Psoas muscle (tissue), 8 donors: ENCODE results near the gene ECPAS. TPM values are rescaled to one million over a fixed set of nuclear protein-coding genes. Genes with fewer than 3 reads are reported as not detected.
A peak's percentile ranks its signal among the peaks of the same experiment; 100 is the strongest.

Source experiments
- ATAC-seq, 4 donors: fragments of 200-7000 bp; cut with Tn5 transposase; one replicate each; pipeline ENCODE4 v1.9.1; 2020; ENCODE audit warnings: moderate library complexity in 3 of 4, mild to moderate bottlenecking in 2 of 4
- DNase-seq, 2 donors: peaks; one replicate each; pipeline ENCODE4 v3.0.0-alpha.2; 2020
- H3K27ac ChIP-seq: fragments of 200-600 bp; one replicate; pipeline ENCODE4 v1.8.0; 2022
- H3K27me3 ChIP-seq, 3 donors: fragments of 200-600 bp in 1 of 3; one replicate each; pipeline versions ENCODE4 v1.6.1 to v1.8.0; 2013 to 2022; ENCODE audit warnings: low read length in 2 of 3, mild to moderate bottlenecking in 2 of 3, moderate library complexity in 1 of 3; ENCODE audit not compliant: insufficient read depth in 3 of 3
- H3K36me3 ChIP-seq, 2 donors: fragments of 200-600 bp in 1 of 2; one replicate each; pipeline versions ENCODE4 v1.6.1 to v1.8.0; 2013 to 2022; ENCODE audit warnings: low read depth in 1 of 2, mild to moderate bottlenecking in 1 of 2, moderate library complexity in 1 of 2; ENCODE audit not compliant: insufficient read depth in 1 of 2
- H3K4me1 ChIP-seq: fragments of 200-600 bp; one replicate; pipeline ENCODE4 v1.8.0; 2022
- H3K4me3 ChIP-seq: fragments of 200-600 bp; one replicate; pipeline ENCODE4 v1.8.0; 2022; ENCODE audit warnings: mild to moderate bottlenecking
- H3K9me3 ChIP-seq: fragments of 200-600 bp; one replicate; pipeline ENCODE4 v1.8.0; 2022
- WGBS, 3 donors: extraction: QIAGEN DNeasy Blood & Tissue Kit; methylation state at CpG; one replicate each; pipeline versions ENCODE4 v1.1.6 to v1.1.7; 2013; 5-methylcytosine and 5-hydroxymethylcytosine counted together
- intact Hi-C, 2 donors: fragments of 100-400 bp; cut with DNase I; formaldehyde crosslinking; loops; one replicate each; pipeline versions ENCODE4 v1.11.0 to v1.14.2; 2022
- polyA plus RNA-seq, 3 donors: library from polyadenylated mRNA; stranded (reverse); fragments of 200-250 nt; gene quantifications; one replicate each; pipeline ENCODE4 v1.2.3, GENCODE V29; 2013
- total RNA-seq, 4 donors: library from RNA; stranded (reverse); fragmentation: NEBNext Ultra II Directional in 2 of 4; extraction: Animal tissue kit (Norgen Biotek cat#: 25700) in 2 of 4; gene quantifications; one replicate each; pipeline versions ENCODE4 v1.2.1 to v1.2.4, GENCODE V29; 2021 to 2023
- TF ChIP-seq, protein P1 (sequence below): fragments of 200-600 bp; IDR thresholded peaks from one replicate; pipeline ENCODE4 v1.8.0; 2022; ENCODE audit warnings: antibody characterized with exemption
- donor health status: healthy with polysubstance abuse.
- donor health status: DM: no; HTN: no; CAD: no; lungs with moderate emphysema.
- donor health status: Bipolar disorder and iron deficiency.
- donor health status: healthy.
- donor health status: DM: yes; HTN: yes; CAD: no.
- donor health status: DM: no; HTN: no; CAD: no.
- donor health status: DM: no; HTN: no; CAD: no.
- donor health status: DM: yes; HTN: yes; CAD: no.

The ECPAS gene
- total and polyA plus RNA-seq, 7 donors: 95.9 to 456 (median 307) TPM

DNA sequence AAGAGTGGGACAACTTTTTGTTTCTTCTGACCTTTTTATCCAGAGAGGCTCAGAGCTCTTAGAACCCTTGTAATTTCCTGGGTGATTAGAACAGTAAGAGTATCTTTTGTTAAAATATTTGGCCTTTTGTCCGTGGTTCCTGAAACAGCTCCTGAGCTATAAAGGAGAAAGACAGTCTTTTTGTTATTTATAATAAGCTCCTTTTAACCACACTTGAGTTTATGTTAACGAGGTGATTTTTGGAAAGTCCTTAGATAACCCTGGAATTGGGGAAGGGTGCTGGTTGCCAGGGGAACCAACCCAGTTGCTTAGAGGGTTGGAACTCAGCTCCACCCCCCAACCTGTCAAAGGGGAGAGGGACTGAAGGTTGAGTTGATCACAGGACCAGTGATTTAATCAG, 45.6 kb upstream of the ECPAS start:
- Histone ChIP-seq H3K9me3 (no peaks in the 10 kb centered on the region), H3K4me1 (no peaks in the 10 kb centered on the region), H3K36me3 (no peaks in the 10 kb centered on the region), H3K27me3 (peaks cover 0 to 24% (median 0%) of the 10 kb centered on the region in 3 donors), H3K27ac (no peak overlapping the region), H3K4me3 (no peak overlapping the region)
- ATAC-seq (no peak), DNase-seq (no peak)
- TF ChIP-seq, protein P1, sequence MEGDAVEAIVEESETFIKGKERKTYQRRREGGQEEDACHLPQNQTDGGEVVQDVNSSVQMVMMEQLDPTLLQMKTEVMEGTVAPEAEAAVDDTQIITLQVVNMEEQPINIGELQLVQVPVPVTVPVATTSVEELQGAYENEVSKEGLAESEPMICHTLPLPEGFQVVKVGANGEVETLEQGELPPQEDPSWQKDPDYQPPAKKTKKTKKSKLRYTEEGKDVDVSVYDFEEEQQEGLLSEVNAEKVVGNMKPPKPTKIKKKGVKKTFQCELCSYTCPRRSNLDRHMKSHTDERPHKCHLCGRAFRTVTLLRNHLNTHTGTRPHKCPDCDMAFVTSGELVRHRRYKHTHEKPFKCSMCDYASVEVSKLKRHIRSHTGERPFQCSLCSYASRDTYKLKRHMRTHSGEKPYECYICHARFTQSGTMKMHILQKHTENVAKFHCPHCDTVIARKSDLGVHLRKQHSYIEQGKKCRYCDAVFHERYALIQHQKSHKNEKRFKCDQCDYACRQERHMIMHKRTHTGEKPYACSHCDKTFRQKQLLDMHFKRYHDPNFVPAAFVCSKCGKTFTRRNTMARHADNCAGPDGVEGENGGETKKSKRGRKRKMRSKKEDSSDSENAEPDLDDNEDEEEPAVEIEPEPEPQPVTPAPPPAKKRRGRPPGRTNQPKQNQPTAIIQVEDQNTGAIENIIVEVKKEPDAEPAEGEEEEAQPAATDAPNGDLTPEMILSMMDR: no peak
- WGBS, 3 donors: 27 to 30% (median 30%) methylated on average over 2 of the region's 2 CpGs
- intact Hi-C loops: no loop called here

DNA sequence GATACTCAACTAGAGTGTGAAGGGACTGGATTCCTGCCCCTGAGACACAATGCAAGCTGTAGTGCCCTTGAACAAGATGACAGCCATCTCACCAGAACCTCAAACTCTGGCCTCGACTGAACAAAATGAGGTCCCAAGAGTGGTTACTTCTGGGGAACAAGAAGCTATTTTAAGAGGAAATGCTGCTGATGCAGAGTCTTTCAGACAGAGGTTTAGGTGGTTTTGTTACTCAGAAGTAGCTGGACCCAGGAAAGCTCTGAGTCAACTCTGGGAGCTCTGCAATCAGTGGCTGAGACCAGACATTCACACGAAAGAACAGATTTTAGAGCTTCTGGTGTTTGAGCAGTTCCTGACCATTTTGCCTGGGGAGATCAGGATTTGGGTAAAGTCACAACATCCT, 43.2 kb upstream of the ECPAS start:
- 89 to 97% (median 90%) methylated on average over 2 of the region's 2 CpGs for WGBS, 3 donors
- H3K27ac ChIP-seq: no peak overlapping the region
- TF ChIP-seq, protein P1: no peak
- DNase-seq: no peak
- H3K4me3 ChIP-seq: no peak overlapping the region
- H3K4me1 ChIP-seq: no peaks in the 10 kb centered on the region
- no peaks in the 10 kb centered on the region for H3K36me3 ChIP-seq
- intact Hi-C loops: no loop called here
- no peaks in the 10 kb centered on the region for H3K9me3 ChIP-seq
- no peak for ATAC-seq
- peaks cover 0 to 24% (median 0%) of the 10 kb centered on the region in 3 donors for H3K27me3 ChIP-seq

DNA sequence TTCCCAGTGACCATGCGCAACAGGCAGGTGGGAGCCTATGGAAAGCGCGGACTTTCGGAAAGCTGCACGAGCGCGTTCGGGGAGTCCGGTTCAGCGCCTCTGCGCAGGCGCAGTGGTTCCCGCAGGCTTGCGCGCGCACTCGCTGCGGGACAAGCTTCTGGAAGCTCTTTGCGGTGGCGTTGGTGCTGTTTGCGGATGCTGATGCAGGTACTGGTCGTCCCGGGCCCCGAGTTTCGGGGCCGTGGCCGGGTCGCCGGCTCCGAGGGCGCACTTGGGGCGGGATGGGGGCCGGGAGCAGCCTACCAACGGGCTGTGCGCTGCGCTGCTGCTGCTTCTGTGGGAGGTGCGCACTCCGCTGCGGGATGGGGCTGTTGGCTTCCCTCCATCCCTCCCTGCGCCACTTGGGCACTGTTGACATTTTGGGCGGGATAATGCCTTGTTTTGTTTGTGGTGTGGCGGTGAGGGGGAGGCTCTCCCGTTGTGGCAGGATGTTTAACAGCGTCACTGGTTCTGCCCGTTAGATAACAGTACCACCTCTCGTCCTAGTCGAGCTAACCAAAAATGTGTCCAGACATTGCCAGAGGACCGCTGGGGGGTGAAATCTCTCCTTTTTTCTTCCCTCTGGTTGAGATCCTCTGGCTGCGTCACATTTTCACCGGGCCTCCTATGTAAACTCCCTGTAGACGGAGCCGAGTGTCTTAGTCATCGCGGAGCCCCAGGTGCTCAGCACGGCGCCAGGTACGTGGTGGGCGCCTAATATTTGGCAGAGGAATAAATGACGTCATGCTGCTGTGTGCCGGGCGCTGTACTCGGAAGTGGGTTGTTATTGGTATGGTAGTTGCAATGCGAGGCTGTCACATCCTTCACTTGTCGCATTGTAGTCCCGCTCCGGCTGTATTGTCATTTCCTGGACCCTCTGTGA, 41.1 kb upstream of the ECPAS start, which contains the start of gene ZNF483:
ZNF483 (plus strand) TSS at position 124 of the 922 bp plus-strand sequence. CDS start 2,217 bp downstream, outside the sequence.
- Histone ChIP-seq H3K27ac (no peak within 1 kb of the TSS), H3K4me3 (peak within 1 kb of the TSS; percentile 77), H3K27me3 (peaks cover 0 to 24% (median 0%) of the 10 kb centered on the region in 3 donors), H3K36me3 (no peaks in the 10 kb centered on the region), H3K9me3 (no peaks in the 10 kb centered on the region), H3K4me1 (no peaks in the 10 kb centered on the region)
- ATAC-seq (peak; percentile 62 to 92 (median 82)), DNase-seq (peak; percentile 75 to 80)
- 1% methylated on average over 52 to 66 of the region's 66 CpGs for WGBS, 3 donors
- intact Hi-C loops: no loop called here
- TF ChIP-seq, protein P1: no peak

DNA sequence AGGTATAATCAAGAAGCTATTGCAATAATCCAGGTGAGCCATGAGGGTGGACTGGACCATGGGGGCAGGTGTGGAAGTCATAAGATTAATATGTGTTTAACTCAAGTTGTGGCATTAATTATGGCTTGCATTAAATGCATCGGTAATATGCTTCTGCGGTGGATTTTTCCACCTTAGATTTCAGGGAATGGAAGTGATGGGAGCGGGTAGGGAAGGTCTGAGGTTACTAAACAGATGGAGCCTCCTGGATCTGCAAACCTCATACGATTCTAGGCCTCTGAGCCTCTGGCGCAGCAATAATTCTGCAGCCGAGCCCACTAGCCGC, 40.5 kb upstream of the ECPAS start:
- intact Hi-C loops: no loop called here
- Histone ChIP-seq H3K4me3 (peak overlapping the region; percentile 77), H3K27me3 (peaks cover 0 to 24% (median 0%) of the 10 kb centered on the region in 3 donors), H3K4me1 (no peaks in the 10 kb centered on the region), H3K9me3 (no peaks in the 10 kb centered on the region), H3K27ac (no peak overlapping the region), H3K36me3 (no peaks in the 10 kb centered on the region)
- DNase-seq (no peak), ATAC-seq (no peak)
- TF ChIP-seq, protein P1: no peak
- WGBS, 3 donors: 23 to 26% (median 24%) methylated on average over 7 of the region's 7 CpGs
